Activated CD8-positive, alpha-beta memory T cell treated with anti-CD3 and anti-CD28 coated beads, Interleukin-2, amount 50 U/mL, for 4 hours (primary cell): ENCODE measurements around the gene SLC22A6.
"Not testable (repeated sequence)": the region's sequence is repeated elsewhere in the genome, so short reads cannot be mapped to it uniquely, and the experiment has no call there.

Experiments
- DNase-seq: peaks from one replicate; pipeline ENCODE4 v3.0.0-alpha.2; 2020

Gene SLC22A6

GRCh38 chr11:62985041-62985750, 429 bp upstream of the SLC22A6 start:
- DNase-seq, result no peak

GRCh38 chr11:62983536-62984199, 1.1 kb downstream of the SLC22A6 start:
- DNase-seq, result no peak

GRCh38 chr11:62981743-62982142, 3.0 kb downstream of the SLC22A6 start:
- no peak for DNase-seq

- no peak for DNase-seq
These were observed 4.5 kb downstream of the SLC22A6 start for GRCh38 chr11:62980133-62980760.

GRCh38 chr11:62976109-62976508, 8.7 kb downstream of the SLC22A6 start:
- DNase-seq, result no peak

- DNase-seq, result no peak
These were observed 9.8 kb downstream of the SLC22A6 start for GRCh38 chr11:62974848-62975522.

GRCh38 chr11:62965574-62965973, 19.2 kb downstream of the SLC22A6 start:
- no peak for DNase-seq

- DNase-seq, result no peak
These were observed 22.4 kb downstream of the SLC22A6 start for GRCh38 chr11:62962391-62962790.

GRCh38 chr11:62961017-62961570, 23.7 kb downstream of the SLC22A6 start:
- DNase-seq, result no peak

GRCh38 chr11:62959422-62959980, 25.3 kb downstream of the SLC22A6 start:
- no peak for DNase-seq

GRCh38 chr11:62958547-62959421, 26.0 kb downstream of the SLC22A6 start:
- DNase-seq, result no peak

- DNase-seq, result no peak
These were observed 27.6 kb downstream of the SLC22A6 start for GRCh38 chr11:62957147-62957546.

- no peak for DNase-seq
These were observed 30.3 kb downstream of the SLC22A6 start for GRCh38 chr11:62954478-62954877.

- DNase-seq, result no peak
These were observed 31.0 kb downstream of the SLC22A6 start for GRCh38 chr11:62953811-62954210.

GRCh38 chr11:62948765-62949320, 35.9 kb downstream of the SLC22A6 start:
- no peak for DNase-seq

- not testable (repeated sequence) for DNase-seq
These were observed 39.2 kb downstream of the SLC22A6 start for GRCh38 chr11:62945538-62945937.

- DNase-seq, result not testable (repeated sequence)
These were observed 47.2 kb downstream of the SLC22A6 start for GRCh38 chr11:62937528-62937927.

- DNase-seq, result no peak
These were observed 50.3 kb downstream of the SLC22A6 start for GRCh38 chr11:62934496-62934785.

GRCh38 chr11:62933750-62934495, 50.8 kb downstream of the SLC22A6 start:
- DNase-seq, result no peak

GRCh38 chr11:62933285-62933684, 51.5 kb downstream of the SLC22A6 start:
- no peak for DNase-seq
